Measurements from ENCODE around the gene DYNC2I2.
"Not testable (repeated sequence)": the region's sequence is repeated elsewhere in the genome, so short reads cannot be mapped to it uniquely, and the experiment has no call there.

The DYNC2I2 gene

DNA sequence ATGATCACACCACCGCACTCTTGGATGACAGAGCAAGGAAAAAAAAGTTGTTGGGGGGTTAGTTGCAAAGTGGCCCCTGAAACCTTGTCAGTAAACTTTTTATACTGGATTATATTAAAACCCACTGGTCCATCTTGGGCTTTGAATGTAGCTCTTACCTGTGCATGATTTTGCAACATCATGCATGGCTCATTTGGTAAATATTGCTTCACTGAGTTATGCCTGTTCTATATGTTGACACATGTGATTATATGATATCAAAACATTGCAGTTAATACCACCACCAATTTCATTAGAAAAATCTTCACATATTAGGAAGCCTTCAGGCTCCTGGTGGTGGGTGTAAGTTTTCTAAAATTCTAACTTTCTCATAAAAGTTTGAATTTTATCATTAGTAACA is 41.9 kb downstream of the DYNC2I2 start:
- no peak for DNase-seq (ENCODE audit: low read depth)

GRCh38 chr9:128611600-128612394 is 44.9 kb downstream of the DYNC2I2 start:
- DNase-seq (ENCODE audit: low read depth), result no peak

DNA sequence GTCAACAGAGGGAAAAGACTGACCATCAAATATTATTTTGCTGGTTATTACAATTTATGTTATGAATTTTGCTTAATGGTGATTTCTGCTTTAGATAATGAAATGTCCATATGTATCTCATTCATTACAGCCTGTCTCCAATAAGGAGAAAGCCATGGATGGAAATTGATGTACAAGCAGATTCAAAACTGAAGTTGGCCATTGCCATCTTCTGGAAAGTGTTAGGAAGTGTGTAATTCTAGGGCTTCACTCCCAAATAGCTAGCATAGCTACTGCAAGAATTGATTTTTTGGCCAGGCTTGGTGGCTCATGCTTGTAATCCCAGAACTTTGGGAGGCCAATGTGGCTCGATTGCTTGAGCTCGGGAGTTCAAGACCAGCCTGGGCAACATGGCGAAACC is 45.8 kb downstream of the DYNC2I2 start:
- DNase-seq (ENCODE audit: low read depth), result no peak

DNA sequence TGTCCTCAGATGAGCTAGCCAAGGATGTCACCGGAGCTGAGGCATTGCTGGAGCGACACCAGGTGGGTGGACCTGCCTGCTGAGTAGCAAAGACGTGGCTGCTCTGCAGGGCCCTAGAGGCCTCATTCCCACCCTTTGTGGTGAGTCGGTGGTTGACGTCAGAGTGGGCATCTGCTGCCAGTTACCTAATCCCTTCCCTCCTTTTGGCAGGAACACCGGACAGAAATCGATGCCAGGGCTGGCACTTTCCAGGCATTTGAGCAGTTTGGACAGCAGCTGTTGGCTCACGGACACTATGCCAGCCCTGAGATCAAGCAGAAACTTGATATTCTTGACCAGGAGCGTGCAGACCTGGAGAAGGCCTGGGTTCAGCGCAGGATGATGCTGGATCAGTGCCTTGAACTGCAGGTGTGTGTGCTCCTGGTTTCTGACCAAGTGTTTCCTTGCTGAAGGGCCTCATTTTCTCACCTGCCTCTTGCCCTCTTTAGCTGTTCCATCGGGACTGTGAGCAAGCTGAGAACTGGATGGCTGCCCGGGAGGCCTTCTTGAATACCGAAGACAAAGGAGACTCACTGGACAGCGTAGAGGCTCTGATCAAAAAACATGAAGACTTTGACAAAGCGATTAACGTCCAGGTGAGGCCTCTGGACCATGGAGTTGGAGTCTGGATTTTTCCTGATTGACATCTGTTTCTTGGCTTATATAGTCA is 48.9 kb downstream of the DYNC2I2 start:
- DNase-seq (ENCODE audit: low read depth), result no peak

- no peak for DNase-seq (ENCODE audit: low read depth)
Measured at GRCh38 chr9:128603697-128604096, 53.0 kb downstream of the DYNC2I2 start.

- DNase-seq (ENCODE audit: low read depth), result no peak
Measured at GRCh38 chr9:128600099-128600498, 56.5 kb downstream of the DYNC2I2 start.

GRCh38 chr9:128595471-128595870 is 61.2 kb downstream of the DYNC2I2 start:
- no peak for DNase-seq (ENCODE audit: low read depth)

DNA sequence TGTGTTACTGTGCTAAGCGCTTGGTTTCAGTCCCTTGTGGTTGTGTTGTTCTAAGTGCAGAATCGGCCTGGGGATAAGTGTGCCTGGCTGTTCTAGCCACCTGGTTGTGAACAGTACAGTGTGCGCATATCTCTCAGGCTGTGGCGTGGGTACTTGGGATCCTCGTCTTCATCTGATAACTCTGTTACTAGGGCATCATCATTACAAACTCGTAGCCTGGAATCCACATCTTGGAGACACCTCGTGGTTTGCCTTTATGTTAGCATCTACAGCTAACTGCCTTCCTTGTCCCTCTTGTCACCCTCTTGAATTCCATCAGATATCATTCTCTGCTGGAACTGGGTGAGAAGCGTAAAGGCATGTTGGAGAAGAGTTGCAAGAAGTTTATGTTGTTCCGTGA is 62.8 kb downstream of the DYNC2I2 start:
- DNase-seq (ENCODE audit: low read depth), result no peak

DNA sequence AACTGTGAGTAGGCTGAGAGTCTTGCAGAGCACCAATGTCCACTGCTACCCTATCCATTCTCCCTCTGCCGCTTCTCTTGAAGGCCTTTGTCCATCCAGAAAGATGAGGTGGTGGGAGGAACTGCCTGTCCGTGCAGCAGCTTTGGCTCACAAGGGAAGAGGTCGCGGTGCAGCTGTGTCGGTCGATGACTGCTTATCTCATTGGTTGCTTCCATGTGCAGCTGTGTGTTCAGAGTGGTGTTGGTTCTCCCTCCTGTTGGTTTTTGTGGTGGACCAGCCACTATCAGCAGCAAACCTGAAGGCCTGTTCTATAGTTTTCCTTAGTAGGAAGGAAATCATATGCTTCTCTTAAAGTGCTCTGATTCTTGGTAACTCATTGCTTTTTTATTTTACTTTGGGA is 63.6 kb downstream of the DYNC2I2 start:
- DNase-seq (ENCODE audit: low read depth), result no peak

DNA sequence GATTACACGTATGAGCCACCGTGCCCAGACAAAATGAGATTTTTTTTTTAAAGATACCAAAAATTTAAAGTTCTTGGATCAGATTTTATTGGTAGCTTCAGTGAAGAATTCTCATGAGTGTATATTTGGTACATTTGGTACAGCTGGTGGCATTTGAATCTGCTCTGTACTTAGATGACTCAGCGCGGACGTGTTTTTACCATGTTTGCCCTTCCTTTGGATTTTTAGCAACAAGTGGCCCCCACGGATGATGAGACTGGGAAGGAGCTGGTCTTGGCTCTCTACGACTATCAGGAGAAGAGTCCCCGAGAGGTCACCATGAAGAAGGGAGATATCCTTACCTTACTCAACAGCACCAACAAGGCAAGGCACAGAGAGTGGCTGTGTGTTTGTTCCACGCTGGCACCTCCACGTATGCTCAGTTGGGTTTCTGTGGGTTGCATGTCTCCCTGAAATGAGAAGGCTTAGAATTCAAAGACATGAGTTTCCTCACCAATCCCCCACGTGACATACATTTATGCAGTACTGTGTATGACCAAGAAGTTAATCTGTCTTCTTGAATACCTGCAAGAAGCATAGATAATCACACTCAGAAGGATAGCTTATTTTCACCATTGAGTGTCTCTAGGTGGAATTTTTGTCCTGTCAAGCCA is 67.9 kb downstream of the DYNC2I2 start:
- no peak for DNase-seq (ENCODE audit: low read depth)

GRCh38 chr9:128587453-128587852 is 69.2 kb downstream of the DYNC2I2 start:
- DNase-seq (ENCODE audit: low read depth), result peak; percentile 7

DNA sequence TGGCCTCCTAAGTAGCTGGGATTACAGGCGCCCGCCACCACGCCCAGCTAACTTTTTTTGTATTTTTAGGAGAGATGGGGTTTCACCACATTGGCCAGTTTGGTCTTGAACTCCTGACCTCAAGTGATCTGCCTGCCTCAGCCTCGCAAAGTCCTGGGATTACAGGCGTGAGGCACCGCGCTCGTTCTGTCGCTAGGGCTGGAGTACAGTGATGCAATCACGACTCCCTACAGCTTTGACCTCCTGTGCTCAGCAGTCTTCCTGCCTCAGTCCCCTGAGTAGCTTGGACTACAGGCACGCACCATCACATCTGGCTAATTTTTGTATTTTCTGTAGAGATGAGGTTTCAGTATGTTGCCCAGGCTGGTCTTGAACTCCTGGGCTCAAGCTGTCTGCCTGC is 69.7 kb downstream of the DYNC2I2 start:
- not testable (repeated sequence) for DNase-seq (ENCODE audit: low read depth)

- not testable (repeated sequence) for DNase-seq (ENCODE audit: low read depth)
Measured at GRCh38 chr9:128585155-128585554, 71.5 kb downstream of the DYNC2I2 start.

Data from stimulated activated CD4-positive, alpha-beta T cell treated with anti-CD3 and anti-CD28 coated beads, Interleukin-2, amount 100 ng/mL, for 4 hours (primary cell).